22Rv1 (cell line): Measurements from ENCODE around the gene MTMR10.

Experiments
- ZFX ChIP-seq: fragments of 450-650 bp; IDR thresholded peaks from 2 replicates; pipeline ENCODE4 v1.6.1; 2017; ENCODE audit warnings: antibody characterized with exemption, borderline replicate concordance
- TF ChIP-seq, protein P1 (sequence below): fragments of 450-650 bp; IDR thresholded peaks from 2 replicates; pipeline ENCODE4 v1.5.1; 2017; ENCODE audit warnings: mild to moderate bottlenecking

DNA sequence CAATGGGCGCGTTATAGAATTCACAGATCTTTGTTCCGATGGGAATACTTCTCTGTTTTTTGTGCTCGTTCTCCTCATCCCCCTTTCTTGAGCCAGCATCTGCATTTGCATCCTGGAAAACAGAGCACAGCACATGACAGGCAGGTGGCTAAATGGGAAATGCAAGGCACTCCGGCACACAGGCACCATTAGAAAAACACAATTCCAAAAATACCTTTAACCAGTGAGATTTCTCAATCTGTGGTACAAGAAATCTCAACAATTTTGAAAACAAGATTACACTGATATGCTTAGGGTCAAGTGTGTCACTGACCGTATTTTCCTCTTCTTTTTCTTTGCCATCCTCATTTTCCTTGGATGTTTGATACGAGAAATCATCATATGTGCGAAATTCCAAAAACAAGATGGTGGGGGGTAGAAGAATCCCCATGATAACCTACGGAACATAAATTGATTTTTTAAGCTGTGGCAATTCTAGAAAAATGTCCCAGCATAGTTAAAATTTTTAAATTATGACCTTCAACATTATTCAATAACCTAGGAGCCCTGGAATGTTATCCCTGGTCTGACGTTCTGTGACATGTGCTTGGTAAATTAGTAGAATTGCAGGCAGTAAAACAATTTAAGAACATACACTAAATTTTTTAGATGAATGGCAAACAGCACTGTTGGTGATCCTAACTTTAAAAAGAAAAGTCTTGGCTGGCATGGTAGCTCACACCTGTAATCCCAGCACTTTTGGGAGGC is 46.5 kb upstream of the MTMR10 start:
- TF ChIP-seq, protein P1, sequence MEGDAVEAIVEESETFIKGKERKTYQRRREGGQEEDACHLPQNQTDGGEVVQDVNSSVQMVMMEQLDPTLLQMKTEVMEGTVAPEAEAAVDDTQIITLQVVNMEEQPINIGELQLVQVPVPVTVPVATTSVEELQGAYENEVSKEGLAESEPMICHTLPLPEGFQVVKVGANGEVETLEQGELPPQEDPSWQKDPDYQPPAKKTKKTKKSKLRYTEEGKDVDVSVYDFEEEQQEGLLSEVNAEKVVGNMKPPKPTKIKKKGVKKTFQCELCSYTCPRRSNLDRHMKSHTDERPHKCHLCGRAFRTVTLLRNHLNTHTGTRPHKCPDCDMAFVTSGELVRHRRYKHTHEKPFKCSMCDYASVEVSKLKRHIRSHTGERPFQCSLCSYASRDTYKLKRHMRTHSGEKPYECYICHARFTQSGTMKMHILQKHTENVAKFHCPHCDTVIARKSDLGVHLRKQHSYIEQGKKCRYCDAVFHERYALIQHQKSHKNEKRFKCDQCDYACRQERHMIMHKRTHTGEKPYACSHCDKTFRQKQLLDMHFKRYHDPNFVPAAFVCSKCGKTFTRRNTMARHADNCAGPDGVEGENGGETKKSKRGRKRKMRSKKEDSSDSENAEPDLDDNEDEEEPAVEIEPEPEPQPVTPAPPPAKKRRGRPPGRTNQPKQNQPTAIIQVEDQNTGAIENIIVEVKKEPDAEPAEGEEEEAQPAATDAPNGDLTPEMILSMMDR: no peak
- TF ChIP-seq ZFX: no peak
